Stimulated activated CD4-positive, alpha-beta T cell treated with anti-CD3 and anti-CD28 coated beads, Interleukin-12 subunit alpha, Interleukin-12 subunit beta, amount 100 ng/mL, for 48 hours (primary cell): Measurements from ENCODE around the gene RFNG.

Source experiments
- DNase-seq, 3 donors: peaks; one replicate each; pipeline ENCODE4 v3.0.0-alpha.2; 2020; ENCODE audit warnings: low read depth in 2 of 3, low spot score in 1 of 3

RFNG gene

DNA sequence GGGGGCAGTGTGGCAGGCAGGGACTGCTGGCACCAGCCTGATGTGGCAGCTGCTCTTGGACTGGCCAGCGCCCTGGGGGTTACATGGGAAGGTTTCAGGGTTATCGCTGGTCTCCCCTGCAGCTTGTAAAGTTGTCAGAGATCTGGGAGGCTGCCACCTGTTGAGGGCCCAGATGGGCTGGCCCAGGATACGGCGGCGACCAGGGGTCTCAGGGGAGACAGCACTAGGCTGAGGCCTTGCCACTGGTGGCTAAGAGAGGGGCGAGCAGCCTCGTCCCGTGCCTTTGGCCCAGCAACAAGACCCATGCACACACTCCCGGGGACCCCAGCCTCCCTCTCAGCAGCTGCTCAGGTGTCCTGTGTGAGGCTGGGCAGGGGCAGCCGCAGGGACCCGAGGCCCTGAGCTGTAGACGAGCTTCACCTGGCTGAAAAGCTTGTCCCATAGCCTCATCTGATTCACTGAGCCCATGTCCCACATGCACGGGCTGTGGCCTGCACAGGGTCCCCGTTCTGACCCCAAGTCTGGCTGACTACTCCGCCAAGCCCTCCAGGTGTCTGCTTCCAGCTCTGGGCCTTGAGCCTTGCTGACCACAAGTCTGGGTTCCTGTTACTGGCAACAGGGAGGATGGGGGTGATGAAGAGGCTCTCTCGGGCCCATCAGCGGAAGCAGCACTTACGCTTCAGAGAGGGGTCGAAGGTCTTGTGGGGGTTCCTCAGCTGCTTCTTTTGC, 7.8 kb upstream of the RFNG start:
- no peak for DNase-seq

DNA sequence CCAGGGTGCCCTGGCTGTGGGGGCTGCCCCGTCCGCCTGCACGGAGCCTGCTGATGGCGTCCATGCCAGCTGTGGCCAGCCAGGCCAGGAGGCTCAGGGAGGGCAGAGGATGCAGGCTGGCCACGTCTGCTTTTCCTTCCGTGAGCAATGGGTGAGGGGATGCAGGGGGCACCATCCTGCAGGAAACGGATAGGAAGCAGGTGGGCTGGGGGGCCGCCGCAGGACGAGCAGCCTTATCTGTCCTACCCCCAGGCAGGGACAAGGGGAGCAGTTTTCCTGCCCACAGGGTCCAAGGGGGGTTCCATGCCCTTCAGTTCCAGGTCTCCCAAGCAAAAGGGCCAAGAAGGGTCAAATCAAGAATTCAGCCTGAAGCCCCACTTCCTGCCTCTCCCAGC, 7.2 kb upstream of the RFNG start:
- no peak for DNase-seq

DNA sequence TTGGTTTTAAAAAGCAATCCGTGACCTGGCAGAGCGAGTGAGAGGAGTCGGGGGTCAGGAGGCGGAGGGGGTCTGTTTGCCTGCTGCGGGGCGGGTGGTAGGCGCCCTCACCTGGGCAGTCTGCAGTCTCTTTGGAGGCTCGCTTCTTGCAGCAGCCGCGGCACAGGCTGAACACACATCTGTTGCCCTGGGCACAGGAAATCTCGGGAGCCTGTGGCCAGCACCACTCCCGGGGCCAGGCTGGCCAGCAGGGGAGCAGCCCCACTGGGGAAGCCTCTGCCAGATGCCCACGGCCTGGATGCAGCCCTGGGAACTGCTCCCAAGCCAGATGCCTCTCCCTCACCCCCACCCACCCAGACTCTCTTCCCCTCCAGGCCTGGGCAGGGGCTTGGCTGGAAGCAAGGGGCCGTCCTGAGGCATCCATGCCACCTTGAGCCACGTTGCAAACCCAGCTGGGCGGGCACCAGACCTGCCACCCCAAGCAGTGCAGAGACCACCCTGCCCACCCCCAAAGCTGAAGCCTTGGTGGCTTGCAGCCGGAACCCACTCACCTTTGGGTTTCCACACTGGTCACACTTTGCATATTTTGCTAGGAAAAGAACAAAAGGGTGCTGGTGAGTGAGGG, 6.7 kb upstream of the RFNG start:
- DNase-seq = no peak

DNA sequence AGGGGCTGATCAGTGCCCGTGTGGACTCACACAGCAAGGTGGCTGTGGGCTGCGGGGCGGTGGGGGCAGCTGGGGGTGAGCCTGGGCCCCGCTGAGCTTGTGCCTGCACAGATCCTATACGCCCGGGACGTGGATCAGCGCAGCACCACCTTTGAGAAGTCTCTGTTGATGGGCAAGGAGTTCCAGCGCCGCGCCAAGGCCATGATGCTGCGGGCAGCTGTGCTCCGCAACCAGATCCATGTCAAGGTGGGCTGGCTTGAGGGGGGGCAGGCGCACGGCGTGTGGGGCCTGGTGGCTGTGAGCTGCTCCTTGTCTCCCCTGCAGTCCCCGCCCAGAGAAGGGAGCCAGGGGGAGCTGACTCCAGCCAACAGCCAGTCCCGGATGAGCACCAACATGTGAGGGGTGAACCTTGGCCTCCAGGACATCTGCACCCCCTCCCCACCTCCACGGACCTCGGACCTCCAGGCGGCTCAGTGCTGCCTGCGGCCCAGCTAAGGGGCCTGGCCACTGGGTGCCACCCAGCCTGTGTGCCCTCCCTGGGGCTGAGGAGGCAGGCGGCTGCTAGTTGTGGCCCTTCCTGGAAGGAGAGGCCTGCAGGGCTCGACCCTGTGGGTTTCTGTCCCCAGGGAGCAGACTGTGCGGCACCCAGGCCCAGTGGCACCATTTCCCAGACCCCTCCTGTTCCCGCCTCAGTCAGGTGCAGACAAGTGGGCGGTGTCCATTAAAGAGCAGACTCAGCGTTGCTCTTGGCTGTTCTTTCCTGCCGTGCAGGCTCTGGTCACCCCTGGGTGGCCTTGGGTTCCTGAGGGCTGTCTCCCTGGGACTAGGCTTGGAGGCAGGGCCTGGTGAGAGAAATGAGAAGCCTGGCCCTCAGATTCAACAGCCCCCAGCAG, 5.4 kb upstream of the RFNG start:
- no peak for DNase-seq

DNA sequence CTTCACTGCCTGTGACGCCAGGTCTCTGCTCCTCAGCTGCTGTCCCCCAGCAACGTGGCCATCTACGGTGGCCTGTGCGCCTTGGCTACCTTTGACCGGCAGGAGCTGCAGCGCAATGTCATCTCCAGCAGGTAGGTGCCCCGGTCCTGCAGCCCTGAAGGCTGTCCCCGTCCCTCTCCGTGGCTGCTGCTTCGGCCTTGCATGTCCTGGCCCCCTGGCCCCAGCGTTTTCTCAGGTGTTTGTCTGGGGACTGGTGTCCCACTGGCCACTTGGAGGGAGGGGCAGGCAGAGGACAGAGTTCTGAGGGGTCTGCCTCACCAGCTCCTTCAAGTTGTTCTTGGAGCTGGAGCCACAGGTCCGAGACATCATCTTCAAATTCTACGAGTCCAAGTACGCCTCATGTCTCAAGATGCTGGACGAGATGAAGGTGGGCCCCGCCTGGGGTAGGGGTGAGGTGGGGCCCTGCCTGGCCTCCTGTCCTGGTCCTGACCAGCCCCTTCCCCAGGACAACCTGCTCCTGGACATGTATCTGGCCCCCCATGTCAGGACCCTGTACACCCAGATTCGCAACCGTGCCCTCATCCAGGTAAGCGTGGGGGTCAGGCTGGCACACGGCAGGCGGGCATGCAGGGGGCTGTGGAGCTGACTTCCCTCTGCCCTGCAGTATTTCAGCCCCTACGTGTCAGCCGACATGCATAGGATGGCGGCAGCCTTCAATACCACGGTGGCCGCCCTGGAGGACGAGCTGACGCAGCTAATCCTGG, 4.5 kb upstream of the RFNG start:
- no peak for DNase-seq

DNA sequence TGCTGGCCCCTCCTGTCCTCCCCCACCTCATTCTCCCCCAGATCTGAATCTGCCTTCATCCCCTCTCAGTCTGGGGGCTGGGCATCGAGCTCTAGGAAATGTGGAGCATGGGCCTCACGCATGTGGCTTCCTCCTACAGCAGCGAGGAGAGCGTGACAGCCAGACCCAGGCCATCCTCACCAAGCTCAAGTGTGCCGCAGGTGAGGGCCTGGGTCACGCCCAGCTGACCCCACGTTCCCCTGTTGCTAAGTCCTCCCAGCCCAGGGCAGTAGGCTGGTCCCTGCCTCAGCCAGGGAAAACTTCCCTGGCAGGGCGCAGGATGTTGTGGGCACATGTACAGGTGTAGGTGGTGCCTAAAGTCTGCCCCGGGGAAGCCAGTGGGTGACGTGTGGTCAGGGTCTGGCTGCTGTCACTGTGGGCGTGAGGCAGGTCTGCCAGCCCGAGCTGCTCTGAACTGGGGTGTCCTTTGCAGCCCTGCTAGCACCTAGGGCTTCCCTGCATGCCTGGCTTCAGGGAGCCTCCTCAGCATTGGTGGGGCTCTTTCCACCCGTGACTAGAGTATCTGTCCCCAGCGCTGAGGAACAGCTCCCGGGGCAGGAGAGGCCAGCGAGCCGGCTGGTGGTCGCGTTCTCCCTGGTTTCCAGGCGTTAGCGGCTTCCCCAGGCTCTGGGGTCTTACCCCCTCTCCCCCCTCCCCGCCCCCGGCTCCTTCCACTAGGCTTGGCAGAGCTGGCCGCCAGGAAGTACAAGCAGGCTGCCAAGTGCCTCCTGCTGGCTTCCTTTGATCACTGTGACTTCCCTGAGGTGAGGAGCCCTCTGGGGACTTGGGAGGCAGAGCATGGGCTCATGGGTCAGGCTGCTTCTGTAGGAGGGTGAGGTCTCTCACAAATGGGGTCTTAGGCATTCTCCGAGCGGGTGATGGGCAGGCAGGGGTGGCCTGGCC, 3.7 kb upstream of the RFNG start:
- DNase-seq = no peak

DNA sequence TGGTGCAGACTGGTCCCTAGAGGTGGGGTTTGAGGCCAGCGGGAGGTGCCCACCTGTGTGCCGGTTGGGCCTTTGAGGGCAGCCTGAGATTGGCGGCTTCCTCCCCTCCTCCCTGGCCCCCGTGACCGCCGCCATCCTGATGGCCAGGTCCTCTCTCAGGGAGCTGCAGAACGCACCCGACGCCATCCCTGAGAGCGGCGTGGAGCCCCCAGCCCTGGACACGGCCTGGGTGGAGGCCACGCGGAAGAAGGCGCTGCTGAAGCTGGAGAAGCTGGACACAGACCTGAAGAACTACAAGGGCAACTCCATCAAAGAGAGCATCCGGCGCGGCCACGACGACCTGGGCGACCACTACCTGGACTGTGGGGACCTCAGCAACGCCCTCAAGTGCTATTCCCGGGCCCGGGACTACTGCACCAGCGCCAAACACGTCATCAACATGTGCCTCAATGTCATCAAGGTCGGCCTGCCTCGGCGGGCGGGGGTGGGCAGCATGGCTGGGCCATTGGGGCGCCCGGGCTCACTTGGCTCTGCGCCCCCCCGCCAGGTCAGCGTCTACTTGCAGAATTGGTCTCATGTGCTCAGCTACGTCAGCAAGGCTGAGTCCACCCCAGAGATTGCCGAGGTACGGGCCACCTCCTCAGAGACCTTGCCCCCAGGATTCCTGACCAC, 2.9 kb upstream of the RFNG start:
- no peak for DNase-seq

DNA sequence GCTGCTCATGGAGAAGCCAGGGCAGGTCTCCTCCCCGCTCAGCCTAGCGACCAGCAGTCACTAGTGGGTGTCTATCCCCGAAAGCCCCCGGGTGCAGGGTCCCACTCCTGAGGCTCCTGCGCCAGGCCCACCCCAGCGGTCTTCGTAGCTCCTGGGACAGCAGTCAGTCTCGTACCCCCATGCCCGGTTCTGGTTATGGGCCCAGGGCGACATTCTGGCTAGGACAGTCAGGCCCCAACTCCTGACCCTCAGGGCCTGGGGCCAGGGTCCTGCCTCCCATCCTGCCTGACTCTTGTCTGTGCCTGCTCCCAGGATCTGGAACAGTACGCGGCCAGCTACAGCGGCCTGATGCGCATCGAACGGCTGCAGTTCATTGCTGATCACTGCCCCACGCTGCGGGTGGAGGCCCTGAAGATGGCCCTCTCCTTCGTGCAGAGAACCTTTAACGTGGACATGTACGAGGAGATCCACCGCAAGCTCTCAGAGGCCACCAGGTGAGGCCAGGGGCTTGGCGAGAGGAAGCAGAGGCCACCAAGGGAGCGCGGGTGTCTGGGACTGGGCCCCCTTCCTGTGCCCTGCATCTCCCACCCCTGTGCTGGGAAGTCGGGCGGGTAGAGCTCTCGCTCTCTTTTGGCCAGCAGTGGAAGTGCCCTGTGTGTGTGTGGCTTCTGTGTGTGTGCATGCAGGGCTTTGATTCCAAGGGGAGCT, 2.1 kb upstream of the RFNG start:
- no peak for DNase-seq

DNA sequence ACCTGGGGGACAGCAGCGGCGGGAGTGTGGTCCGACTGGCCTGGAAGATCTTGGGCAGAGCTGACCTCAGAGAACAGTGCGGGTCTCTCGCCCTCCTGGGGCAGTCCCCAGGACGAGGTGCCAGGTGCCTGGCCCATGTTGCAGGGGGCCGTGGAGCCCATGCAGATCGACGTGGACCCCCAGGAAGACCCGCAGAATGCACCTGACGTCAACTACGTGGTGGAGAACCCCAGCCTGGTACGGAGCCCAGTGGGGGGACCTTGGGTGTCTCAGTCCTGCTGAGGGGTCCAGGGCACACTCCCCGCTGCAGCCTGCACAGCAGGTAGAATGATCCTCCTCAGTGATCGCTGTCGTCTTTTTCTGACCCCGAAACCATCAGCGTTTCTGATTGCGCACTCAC, 1.5 kb upstream of the RFNG start:
- no peak for DNase-seq

DNA sequence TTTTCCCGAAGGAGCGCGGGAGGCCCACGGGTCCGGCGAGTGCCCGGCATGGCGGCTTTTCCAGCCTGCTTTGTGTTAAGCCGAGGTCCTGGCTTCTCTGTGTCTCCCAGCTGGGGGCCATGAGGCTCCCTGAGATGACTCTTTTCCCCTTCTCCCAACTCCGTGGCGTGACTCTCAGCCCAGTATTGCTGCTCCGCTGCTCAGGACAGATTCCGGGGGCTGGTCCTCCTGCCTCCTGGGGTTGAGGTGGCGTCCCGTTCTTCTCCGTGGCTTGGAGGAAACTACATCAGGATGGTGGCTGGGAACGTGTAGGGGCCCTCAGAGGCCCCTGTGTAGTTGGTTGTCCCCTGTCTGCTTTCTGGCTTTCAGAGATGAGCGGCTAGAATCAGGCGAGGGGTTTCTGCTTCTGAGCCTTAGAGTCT, 1.0 kb upstream of the RFNG start:
- DNase-seq = no peak

DNA sequence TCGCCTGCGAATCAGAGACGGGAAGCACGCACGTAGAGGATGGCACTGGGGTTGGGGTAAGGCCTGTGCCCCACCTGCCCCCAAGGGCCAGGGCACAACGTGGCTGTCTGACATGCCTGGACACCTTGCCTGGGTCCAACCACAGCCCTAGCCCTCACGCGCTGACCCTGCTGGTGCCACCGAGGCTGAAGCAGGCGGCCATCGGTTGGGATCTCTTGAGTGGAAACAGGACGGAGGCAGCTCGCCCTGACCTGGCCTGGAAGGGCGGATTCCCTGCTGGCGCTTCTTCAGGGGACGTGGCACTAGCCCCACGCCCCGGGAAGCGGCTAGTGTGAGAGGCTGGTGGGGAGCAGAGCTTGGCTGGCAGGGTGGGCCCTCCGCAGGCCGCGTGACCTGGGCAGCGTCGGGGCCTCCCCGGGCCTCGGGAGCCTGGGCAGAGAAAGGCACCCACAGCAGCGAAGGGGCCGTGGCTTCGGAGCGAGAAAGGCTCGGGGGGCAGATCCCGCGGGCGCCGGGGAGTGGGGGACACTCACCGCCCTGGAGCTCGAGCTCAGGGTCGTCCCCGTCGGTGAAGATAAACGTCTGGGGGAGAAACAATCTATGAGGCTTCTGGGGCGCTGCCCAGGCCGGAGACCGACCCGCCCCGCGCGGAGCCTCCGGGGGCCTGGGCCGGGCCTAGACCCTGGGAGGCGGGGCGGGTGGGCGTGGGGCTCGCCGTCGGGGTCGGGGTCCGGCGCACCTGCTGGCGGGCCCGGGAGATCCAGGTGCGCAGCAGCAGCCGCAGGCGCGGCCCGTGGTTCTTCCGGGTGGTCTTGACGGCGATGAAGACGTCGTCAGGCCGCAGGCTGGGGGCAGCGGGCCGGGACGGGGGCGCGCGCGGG, 610 bp downstream of the RFNG start:
- DNase-seq = no peak

DNA sequence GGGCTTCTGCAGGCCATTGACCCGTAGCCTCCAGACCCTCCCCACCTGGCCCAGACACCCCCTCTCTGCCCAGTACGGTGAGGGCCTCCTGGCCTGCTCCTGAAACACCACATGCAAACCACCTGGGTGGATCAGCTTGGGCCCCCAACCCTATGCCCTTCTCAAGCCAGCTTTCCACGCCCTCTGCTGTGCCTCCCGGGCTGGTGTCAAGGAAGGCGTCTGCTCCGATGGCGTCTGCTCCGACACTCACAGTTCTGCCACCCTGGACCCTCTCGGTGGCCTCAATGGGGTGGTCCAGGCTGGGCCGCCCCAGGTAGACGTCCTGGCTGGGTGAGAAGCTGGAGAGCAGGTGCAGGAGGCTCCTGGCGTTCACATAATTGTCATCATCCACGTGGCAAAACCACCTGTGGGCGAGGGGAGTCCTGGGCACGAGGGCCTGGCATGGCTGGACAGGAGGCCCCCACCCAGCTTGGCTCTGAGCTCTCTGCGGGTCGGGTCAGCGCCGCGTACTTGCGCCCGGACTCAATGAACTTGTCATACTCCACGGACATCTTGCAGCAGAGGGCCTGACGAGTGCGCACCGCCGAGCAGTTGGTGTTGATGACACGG, 1.4 kb downstream of the RFNG start:
- DNase-seq = no peak

DNA sequence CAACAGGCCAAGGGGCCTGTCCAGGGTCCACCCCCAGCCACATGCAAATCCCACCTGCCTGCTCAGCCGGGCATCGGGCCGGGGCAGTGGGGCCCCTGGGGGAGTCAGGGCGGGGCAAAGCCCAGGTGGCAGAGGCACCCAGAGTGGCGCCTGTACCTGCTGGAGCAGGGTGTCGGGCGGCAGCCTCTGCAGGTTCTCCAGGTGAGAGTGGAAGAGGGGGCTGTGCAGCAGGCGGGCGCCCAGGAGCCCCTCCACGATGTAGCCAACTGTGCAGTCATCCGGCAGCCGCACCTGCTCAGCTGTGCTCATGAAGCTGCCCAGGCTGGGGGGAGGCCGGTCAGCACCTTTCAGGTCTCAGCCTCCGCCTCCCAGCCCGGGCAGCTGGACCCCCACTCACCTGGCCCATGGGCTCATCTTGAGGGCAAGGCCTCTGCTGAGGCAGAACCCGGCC, 2.1 kb downstream of the RFNG start:
- DNase-seq = no peak

DNA sequence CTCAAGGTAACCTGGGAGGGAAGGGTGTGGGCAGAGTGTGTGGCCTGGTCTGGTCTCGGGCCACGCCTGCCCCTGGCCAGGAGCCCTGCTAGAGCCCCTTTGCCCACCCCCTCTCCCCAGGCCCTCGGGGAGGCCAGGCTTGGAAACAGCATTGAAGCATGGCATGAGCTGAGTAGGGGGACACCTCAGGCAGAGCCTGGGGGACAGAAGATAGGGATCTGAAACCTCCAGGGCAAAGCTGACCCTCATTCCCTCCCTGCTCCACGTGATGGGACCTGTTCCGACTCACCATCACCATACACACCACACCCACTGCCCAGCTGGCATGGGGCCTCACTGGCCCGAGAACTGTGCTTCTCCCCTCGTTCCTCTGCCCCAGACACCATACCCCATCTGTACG, 2.5 kb downstream of the RFNG start:
- no peak for DNase-seq

DNA sequence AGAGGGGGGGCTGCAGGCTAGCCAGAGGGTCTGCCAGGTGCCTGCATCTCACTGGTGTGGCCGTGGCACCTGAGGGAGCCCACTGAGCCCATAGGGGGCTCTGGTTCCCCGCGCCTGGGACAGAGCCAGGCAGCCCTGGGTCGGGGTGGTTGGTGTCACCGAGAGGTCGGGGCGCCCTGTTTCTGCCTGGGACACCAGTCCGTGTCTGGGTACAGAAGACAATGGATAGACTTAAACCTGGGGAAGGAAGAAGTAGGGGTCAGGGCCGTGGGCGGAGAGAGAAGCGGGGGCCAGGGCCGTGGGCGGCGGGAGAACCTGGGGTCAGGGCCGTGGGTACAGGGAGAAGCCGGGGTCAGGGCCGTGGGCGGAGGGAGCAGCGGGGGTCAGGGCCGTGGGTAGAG, 3.0 kb downstream of the RFNG start:
- DNase-seq = no peak

DNA sequence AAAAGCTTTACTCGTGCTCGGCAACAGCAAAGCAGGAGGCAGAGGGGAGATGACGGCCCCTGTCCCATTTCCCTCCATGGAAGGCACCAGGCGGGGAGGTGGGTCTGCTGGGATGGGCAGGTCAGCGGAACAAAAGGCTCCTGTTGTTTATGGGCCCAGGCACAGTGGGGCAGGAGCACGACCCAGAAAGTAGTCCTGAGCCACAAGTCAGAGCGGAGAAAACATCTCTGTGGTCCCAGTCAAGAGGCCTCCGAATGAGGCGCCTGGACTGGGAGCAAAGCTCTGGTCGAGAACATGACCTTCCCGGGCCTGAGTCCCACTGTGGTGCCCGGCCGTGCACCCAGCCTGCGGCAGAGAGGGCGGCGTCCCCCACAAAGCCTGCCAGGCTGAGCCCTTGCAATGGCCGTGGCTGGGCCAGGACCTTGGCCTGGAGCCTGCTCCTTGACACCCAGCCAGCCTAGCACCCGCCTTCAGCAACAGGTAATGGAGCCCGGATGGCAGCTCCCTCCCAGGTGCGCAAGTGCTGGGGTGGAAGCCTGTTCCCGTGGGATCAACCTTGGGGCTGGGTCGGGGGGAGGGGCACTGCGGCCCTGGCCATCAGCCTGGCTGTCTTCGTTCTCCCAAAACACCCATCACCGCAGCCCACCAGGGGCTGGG, 3.6 kb downstream of the RFNG start:
- DNase-seq = no peak

DNA sequence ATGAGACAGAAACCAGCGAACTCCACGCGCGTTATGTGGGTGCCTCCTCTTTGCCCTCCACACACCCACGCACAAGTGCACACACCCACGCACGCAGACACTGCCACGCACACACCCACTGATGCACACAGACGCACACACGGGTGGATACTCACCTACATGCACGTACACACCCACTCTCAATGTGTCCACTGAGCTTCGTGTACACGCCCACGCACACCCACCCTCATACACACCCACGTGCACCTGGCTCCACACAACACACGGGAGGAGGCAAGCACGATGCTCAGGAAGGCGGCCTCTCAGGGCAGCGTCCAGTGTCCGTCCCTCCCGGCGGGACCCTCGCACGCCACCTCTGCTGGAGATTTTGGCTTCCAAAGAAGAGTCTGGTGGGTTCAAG, 4.2 kb downstream of the RFNG start:
- no peak for DNase-seq
